GM19238 (cell line): ENCODE results near the gene EMX1.

Experiments used
- DNase-seq: peaks from one replicate; pipeline ENCODE4 v3.0.0; 2011; ENCODE audit warnings: low spot score; ENCODE audit not compliant: insufficient read length

Gene EMX1

DNA sequence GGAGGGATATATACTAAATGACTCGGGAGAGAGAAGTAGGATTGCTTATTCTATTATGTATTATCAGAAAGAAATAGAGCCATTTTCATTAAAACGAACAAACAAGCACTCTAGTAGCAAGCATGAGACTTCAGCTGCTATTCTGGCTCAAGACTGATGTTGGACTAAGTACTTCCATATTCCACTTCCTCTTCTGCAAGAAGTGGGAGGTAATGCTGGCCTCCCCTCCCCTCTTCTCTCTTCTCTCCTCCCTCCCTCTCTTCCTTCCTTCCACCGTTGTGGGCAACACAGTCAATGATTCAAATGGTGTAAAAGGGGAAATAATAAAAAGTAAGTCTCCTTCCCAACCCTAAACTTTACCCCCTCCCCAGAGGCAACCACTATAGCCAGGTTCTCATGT lies 62.6 kb downstream of the EMX1 start:
- DNase-seq: no peak

DNA sequence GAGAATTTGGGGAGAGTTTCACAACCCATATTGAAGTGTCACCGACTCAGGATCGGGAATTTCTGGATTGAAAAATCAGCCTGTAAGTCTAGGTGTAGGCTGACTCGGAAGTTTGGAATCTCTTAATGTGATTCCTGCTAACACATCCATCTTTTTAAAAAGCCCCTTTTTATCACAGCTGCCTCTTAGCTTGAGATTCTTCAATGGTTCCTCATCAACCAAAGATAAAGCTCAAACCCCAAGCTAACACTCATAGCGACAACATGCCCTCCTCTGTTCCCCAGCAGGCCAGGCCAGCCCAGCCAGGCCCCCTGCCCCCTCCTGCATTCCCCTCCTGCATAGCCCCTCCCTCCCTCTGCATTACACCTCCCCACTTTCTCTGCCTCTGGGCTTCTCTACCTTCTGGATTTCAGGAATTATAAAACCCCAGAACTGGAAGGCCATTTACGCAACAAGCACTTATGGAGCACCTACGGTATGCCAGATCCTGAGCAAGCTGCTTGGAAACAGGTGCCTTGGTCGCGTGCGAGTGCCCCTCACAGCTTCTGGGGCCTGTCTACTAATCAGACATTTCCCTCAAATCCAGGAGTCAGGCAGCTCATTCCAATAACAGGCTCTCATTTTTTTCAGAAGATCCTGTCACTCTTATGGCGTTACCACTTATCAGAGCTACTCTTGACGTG lies 63.4 kb downstream of the EMX1 start:
- no peak for DNase-seq

DNA sequence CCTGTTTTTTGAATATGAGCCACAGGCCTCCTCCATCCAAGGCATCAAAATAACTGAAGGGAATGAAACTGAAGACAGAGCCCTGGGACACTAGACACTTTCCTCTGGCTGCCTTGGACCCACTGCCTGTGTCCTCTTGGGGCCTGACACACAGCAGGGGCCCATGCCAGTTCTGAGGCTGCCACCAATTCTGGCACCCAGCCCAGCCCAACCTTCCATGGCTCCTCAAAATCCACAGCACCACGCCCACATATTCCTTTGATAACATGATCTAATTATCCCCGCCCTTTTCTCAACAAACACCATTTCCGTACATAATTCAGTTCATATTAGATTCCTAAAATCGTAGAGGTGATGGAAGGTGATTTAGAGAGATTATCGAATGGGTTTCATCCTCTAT lies 64.2 kb downstream of the EMX1 start:
- DNase-seq: no peak

DNA sequence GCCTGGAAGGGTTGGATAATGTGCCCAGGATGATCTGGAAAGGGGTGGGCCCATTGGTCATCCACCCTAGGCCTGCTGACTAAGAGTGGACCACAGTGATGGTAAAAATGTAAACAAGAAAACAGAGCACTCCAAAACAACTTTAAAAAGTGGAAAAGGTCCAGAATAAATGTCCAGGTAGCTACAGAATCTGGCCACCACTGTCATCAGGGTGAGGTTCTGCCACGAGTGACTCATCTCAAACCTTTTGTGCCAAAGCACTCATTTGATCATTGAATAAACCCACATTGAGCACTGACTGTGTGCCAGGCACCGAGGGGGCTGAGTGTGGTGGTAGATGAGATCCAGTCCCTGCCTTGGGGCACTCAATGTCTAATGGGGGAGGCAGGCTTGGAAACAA lies 64.9 kb downstream of the EMX1 start:
- DNase-seq: no peak

DNA sequence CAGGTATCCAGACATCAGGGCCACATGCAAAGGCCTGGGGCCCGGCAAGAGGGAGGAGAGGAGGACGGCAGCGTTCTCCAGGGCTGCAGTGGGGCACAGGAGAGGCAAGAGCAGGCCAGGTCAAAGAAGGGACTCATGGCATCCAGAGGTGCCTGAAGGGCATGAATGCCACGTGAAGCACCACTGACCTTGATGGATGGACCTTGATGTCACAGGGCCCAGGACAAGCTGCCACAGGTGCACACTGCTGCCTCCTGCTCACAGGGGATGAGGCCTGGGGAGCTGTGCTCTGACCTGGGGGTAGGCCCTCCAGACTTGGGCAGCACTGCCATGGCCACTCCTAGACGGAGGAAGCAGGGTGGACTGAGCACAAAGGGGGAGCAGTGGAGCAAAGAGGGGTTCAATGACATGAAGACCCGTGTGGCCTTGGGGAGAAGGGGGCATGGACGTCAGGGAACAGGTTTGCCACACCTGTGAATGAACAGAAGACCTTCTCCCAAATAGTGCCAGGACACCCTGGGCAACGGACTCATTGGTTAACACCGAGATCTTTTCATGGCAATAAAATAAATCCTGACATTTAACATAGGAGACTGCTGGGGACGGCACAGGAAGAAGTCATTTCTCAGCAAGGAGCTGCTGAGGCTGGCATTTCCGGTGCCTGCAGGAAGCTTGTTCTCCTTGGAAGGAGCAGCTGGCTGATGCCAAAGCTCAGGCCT lies 65.6 kb downstream of the EMX1 start:
- no peak for DNase-seq

DNA sequence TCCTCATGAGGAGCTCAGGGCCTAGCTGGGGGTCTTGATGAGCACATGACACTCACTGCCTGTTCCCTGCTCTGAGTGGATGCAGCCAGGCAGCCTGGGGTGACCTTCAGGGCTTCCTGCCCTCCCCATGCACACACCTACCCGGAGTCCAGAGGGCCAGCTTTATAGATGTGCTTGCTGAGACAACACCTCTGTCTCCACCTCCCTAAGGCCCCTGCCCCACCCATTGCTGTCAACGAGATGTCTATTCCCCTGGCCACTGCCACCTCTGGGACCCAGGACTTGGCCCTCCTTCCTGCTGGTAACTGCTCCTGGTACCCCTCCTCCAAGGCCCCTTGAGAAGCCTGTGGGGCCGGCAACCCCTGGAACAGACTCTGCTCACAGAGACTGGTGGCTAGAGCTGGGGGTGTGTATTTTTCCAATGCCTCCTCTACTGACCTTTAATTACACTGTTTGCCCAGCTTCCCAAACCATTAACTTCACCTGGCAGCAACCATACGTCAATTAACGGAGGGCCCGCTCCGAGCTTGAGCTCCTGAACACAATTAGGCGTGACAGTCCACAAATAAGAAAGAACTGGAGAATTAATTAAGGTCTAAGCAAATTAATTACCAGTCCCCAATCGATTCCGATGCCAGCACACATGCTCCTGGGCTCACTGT lies 66.3 kb downstream of the EMX1 start:
- no peak for DNase-seq

DNA sequence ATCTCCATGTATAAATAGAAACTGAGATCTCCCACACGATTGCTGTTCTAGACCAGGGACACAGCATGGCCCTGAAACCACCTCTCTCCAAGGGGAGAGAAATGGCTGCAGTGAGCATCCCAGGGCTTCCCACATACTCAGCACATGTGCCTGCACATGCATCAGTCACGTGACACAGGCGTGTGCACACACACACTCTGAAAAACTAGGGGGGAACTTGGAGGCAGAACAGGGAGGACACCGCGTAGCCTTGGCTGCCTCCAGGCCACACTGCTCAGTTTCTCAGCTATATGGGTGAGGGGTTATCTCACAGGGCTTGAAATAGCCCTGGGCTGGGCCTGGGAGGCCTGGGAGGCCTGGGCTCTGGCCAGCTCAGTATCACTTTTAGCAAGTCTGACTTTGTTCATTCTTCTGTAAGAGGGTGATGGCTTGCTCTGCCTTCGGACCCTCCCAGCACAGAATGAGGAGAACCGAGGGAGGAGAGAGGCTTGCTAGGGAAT lies 66.9 kb downstream of the EMX1 start:
- no peak for DNase-seq
